Effector memory CD4-positive, alpha-beta T cell (primary cell): ENCODE data around the gene SF3B2.

Experiments used
- DNase-seq, 3 donors: peaks; one replicate each; pipeline ENCODE4 v3.0.0-alpha.2; 2020
- H3K27ac ChIP-seq: 2 replicates; pipeline ENCODE4 v1.7.0; 2013; ENCODE audit warnings: mild to moderate bottlenecking, low read length, moderate library complexity; ENCODE audit not compliant: insufficient read depth, poor library complexity, severe bottlenecking
- H3K27me3 ChIP-seq: replicated peaks from 2 replicates; pipeline ENCODE4 v1.7.0; 2013; ENCODE audit warnings: mild to moderate bottlenecking, low read length; ENCODE audit not compliant: insufficient read depth, control insufficient read depth, poor library complexity, severe bottlenecking
- H3K36me3 ChIP-seq: 2 replicates; pipeline ENCODE4 v1.7.0; 2013; ENCODE audit warnings: mild to moderate bottlenecking, low read length, moderate library complexity; ENCODE audit not compliant: control insufficient read depth, insufficient read depth
- H3K4me1 ChIP-seq: 2 replicates; pipeline ENCODE4 v1.7.0; 2013; ENCODE audit warnings: low read length, mild to moderate bottlenecking; ENCODE audit not compliant: control insufficient read depth, insufficient read depth, poor library complexity, severe bottlenecking
- H3K4me3 ChIP-seq: 2 replicates; pipeline ENCODE4 v1.7.0; 2013; ENCODE audit warnings: low read length, low read depth, mild to moderate bottlenecking; ENCODE audit not compliant: insufficient read depth, poor library complexity, severe bottlenecking
- H3K9me3 ChIP-seq: 2 replicates; pipeline ENCODE4 v1.7.0; 2013; ENCODE audit warnings: mild to moderate bottlenecking, low read length, moderate library complexity; ENCODE audit not compliant: control insufficient read depth

SF3B2 gene

GRCh38 chr11:66048547-66049323 is 3.4 kb upstream of the SF3B2 start, which contains the start of gene GAL3ST3:
GAL3ST3 (minus strand) TSS chr11:66049161; CDS start chr11:66045415, 3,746 bp downstream.
- H3K27ac ChIP-seq, result no peak within 1 kb of the TSS
- no peak for DNase-seq
- no peak within 1 kb of the TSS for H3K4me3 ChIP-seq
- no peaks in the 10 kb centered on the region for H3K36me3 ChIP-seq
- H3K27me3 ChIP-seq, result peaks cover 2% of the 10 kb centered on the region
- H3K9me3 ChIP-seq, result no peaks in the 10 kb centered on the region
- H3K4me1 ChIP-seq, result peaks cover 27% of the 10 kb centered on the region

DNA sequence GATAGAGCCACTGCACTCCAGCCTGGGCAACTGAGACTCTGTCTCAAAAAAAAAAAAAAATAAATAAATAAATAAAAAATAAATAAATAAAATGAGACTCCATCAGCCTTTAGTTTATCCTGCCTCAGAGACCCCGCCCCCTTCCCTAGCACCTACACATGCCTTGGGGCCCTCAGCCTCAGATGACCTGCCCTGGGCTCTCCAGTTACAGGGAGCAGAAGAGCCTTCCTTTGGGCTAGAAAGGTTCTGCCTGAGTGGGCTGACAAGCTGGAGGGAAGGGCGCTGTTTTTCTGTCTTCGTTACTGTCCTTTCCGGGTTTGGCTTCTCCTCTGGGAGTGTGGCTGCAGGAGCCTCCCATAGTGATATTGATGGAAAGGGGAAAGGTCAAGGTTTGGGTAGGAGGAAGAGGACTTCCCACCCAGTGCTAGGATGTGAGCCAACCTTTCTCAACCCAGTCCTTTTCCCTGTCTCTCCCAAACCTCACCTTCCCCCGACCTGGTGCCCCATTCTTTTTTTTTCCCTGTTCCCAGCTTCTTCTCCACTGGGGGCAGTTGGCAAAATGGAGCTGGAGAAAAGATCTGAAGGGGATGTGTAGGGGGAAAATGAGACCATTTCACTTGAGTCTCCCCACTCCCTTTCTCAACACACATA is 1.5 kb upstream of the SF3B2 start:
- Histone ChIP-seq H3K9me3 (no peaks in the 10 kb centered on the region), H3K4me1 (peaks cover 21% of the 10 kb centered on the region), H3K27ac (peak overlapping the region; percentile 90), H3K36me3 (peaks cover 14% of the 10 kb centered on the region), H3K4me3 (no peak overlapping the region), H3K27me3 (peaks cover 2% of the 10 kb centered on the region)
- no peak for DNase-seq

GRCh38 chr11:66051371-66051765 is 796 bp upstream of the SF3B2 start:
- Histone ChIP-seq H3K4me3 (peak overlapping the region; percentile 98), H3K27ac (peak overlapping the region; percentile 90), H3K4me1 (peaks cover 21% of the 10 kb centered on the region), H3K27me3 (peaks cover 2% of the 10 kb centered on the region), H3K9me3 (no peaks in the 10 kb centered on the region), H3K36me3 (peaks cover 21% of the 10 kb centered on the region)
- DNase-seq, result no peak

GRCh38 chr11:66052664-66052982 is 459 bp downstream of the SF3B2 start:
- Histone ChIP-seq H3K4me1 (peaks cover 21% of the 10 kb centered on the region), H3K27me3 (peaks cover 2% of the 10 kb centered on the region)
- DNase-seq, result no peak

GRCh38 chr11:66055021-66055420 is 2.9 kb downstream of the SF3B2 start:
- Histone ChIP-seq H3K27me3 (no peaks in the 10 kb centered on the region), H3K4me3 (no peak overlapping the region), H3K36me3 (peaks cover 55% of the 10 kb centered on the region), H3K27ac (no peak overlapping the region), H3K9me3 (no peaks in the 10 kb centered on the region), H3K4me1 (peaks cover 18% of the 10 kb centered on the region)
- no peak for DNase-seq

More at GRCh38 chr11:66052664-66052982, 459 bp downstream of the SF3B2 start:
- Histone ChIP-seq H3K27ac (peak overlapping the region; percentile 90), H3K36me3 (peaks cover 33% of the 10 kb centered on the region), H3K4me3 (peak overlapping the region; percentile 98), H3K9me3 (no peaks in the 10 kb centered on the region)

- peaks cover 15% of the 10 kb centered on the region for H3K4me1 ChIP-seq
- H3K27me3 ChIP-seq, result no peaks in the 10 kb centered on the region
- H3K9me3 ChIP-seq, result no peaks in the 10 kb centered on the region
- peaks cover 70% of the 10 kb centered on the region for H3K36me3 ChIP-seq
- no peak overlapping the region for H3K27ac ChIP-seq
- no peak overlapping the region for H3K4me3 ChIP-seq
- no peak for DNase-seq
Observed at GRCh38 chr11:66056501-66056900, 4.3 kb downstream of the SF3B2 start.

GRCh38 chr11:66059966-66060680 is 8.0 kb downstream of the SF3B2 start:
- no peak for DNase-seq
- Histone ChIP-seq H3K27me3 (no peaks in the 10 kb centered on the region), H3K4me1 (no peaks in the 10 kb centered on the region), H3K36me3 (peaks cover 97% of the 10 kb centered on the region), H3K27ac (no peak overlapping the region), H3K4me3 (no peak overlapping the region), H3K9me3 (no peaks in the 10 kb centered on the region)

GRCh38 chr11:66061268-66061667 is 9.1 kb downstream of the SF3B2 start:
- no peaks in the 10 kb centered on the region for H3K9me3 ChIP-seq
- no peaks in the 10 kb centered on the region for H3K27me3 ChIP-seq
- H3K4me1 ChIP-seq, result no peaks in the 10 kb centered on the region
- no peak for DNase-seq
- peaks cover 94% of the 10 kb centered on the region for H3K36me3 ChIP-seq
- H3K27ac ChIP-seq, result no peak overlapping the region
- H3K4me3 ChIP-seq, result no peak overlapping the region

- Histone ChIP-seq H3K9me3 (no peaks in the 10 kb centered on the region), H3K4me3 (no peak overlapping the region), H3K36me3 (peaks cover 88% of the 10 kb centered on the region), H3K27ac (no peak overlapping the region), H3K27me3 (no peaks in the 10 kb centered on the region), H3K4me1 (no peaks in the 10 kb centered on the region)
- DNase-seq, result no peak
Observed at GRCh38 chr11:66062408-66062807, 10.2 kb downstream of the SF3B2 start.

GRCh38 chr11:66063900-66064299 is 11.7 kb downstream of the SF3B2 start:
- peaks cover 86% of the 10 kb centered on the region for H3K36me3 ChIP-seq
- no peak overlapping the region for H3K4me3 ChIP-seq

More at GRCh38 chr11:66063900-66064299, 11.7 kb downstream of the SF3B2 start:
- no peak for DNase-seq
- no peak overlapping the region for H3K27ac ChIP-seq
- H3K4me1 ChIP-seq, result peaks cover 7% of the 10 kb centered on the region
- no peaks in the 10 kb centered on the region for H3K9me3 ChIP-seq
- H3K27me3 ChIP-seq, result no peaks in the 10 kb centered on the region
